Measurements from ENCODE around the gene TTLL11. TPM values are rescaled to one million over a fixed set of nuclear protein-coding genes. Genes with fewer than 3 reads are reported as not detected.

TTLL11 gene
- total and polyA plus RNA-seq, 2 of the 8 experiments (the other 6 are each of a cell fraction or from before 2014, with no cell fraction given): 0.56 to 0.80 TPM

DNA sequence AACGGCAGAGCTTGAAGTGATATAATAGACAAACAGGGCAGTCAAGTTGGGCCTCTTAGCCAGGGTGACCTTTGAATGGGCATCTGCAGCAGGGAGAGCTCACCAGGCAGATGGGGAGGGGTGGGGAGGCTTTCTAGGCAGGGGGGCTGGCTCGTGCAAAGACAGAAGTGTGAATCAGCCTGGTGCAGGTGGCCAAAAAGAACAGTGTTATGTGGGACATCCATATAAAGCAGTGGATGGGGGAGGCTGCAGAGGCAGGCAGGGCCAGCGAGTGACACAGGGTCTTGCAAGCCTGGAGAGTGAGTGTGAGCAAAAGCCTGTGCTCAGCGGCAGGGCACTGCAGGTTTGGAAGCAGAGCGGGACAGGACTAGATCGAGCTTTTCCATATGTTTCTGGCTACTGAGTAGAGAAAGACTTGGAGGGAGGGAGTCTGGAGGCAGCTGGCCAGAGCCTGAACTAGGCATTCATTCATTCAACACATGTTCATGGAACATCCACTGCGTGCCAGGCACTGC, 14.2 kb upstream of the TTLL11 start (continued):
- TF ChIP-seq RNF2 (IDR thresholded peaks at IDR 0.05; ENCODE audit: borderline replicate concordance, low read depth, low read length, missing control alignments, poor library complexity, severe bottlenecking) (no peak), TBP (IDR thresholded peaks at IDR 0.05; ENCODE audit: low read depth, low read length) (no peak), BCL11A (IDR thresholded peaks at IDR 0.05; ENCODE audit: low read depth in 2 of 2, low read length in 2 of 2) (no peak), KDM1A (IDR thresholded peaks at IDR 0.05; ENCODE audit: borderline replicate concordance, low read length) (no peak), EP300 (IDR thresholded peaks at IDR 0.05; ENCODE audit: borderline replicate concordance in 1 of 2, low read depth in 2 of 2, low read length in 2 of 2) (no peak), MAFK (IDR thresholded peaks at IDR 0.05; ENCODE audit: low read depth, low read length) (no peak)
- TF ChIP-seq, protein P1, sequence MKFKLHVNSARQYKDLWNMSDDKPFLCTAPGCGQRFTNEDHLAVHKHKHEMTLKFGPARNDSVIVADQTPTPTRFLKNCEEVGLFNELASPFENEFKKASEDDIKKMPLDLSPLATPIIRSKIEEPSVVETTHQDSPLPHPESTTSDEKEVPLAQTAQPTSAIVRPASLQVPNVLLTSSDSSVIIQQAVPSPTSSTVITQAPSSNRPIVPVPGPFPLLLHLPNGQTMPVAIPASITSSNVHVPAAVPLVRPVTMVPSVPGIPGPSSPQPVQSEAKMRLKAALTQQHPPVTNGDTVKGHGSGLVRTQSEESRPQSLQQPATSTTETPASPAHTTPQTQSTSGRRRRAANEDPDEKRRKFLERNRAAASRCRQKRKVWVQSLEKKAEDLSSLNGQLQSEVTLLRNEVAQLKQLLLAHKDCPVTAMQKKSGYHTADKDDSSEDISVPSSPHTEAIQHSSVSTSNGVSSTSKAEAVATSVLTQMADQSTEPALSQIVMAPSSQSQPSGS (IDR thresholded peaks at IDR 0.05; ENCODE audit: low read length): no peak

All from H1 (cell line).